HEK293 (cell line): ENCODE measurements around the gene TMUB1.

Source experiments
- CTCF ChIA-PET: fragments of 350-600 bp; formaldehyde crosslinking; extraction: SDS; loops from one replicate; lab custom pipeline; 2021; ENCODE audit warnings: antibody characterized with exemption; lab: Yijun Ruan, JAX
- POLR2A ChIA-PET: fragments of 300-600 bp; formaldehyde crosslinking; extraction: SDS; loops from one replicate; lab custom pipeline; 2020; ENCODE audit warnings: antibody characterized with exemption, inconsistent platforms; lab: Yijun Ruan, JAX
- H3K27ac ChIP-seq: fragments of 200-500 bp; sonication (Bioruptor generic); 2 replicates; pipeline ENCODE4 v1.5.1; 2014; ENCODE audit warnings: low read depth, low read length, control low read depth, inconsistent platforms; ENCODE audit errors: extremely low read depth
- H3K36me3 ChIP-seq, 2 experiments: fragments of 200-500 bp in 1 of 2; sonication (Bioruptor generic) in 1 of 2; 1 replicate in 1 of 2; 2 replicates in 1 of 2; pipeline ENCODE4 v1.5.1; 2014 to 2017; ENCODE audit warnings: inconsistent platforms in 2 of 2, low read length in 2 of 2; ENCODE audit not compliant: control insufficient read depth in 2 of 2, insufficient read depth in 1 of 2
- H3K4me1 ChIP-seq: fragments of 200-500 bp; sonication (Bioruptor generic); 2 replicates; pipeline ENCODE4 v1.5.1; 2014; ENCODE audit warnings: mild to moderate bottlenecking, low read length, inconsistent platforms; ENCODE audit not compliant: control insufficient read depth, insufficient read depth
- H3K4me3 ChIP-seq: 2 replicates; pipeline ENCODE4 v1.5.1; 2011; ENCODE audit warnings: low read depth, mild to moderate bottlenecking, control low read depth, low read length, moderate library complexity
- H3K9me3 ChIP-seq: fragments of 200-500 bp; sonication (Bioruptor generic); 2 replicates; pipeline ENCODE4 v1.5.1; 2014; ENCODE audit warnings: low read depth, low read length, inconsistent platforms; ENCODE audit not compliant: control insufficient read depth, insufficient read depth
- GLIS2 ChIP-seq: fragments of 450-650 bp; formaldehyde crosslinking; IDR thresholded peaks from 2 replicates; pipeline ENCODE4 v1.5.1; 2016; ENCODE audit warnings: missing biosample characterization, missing genetic modification characterization
- SETDB1 ChIP-seq: IDR thresholded peaks from one replicate; pipeline ENCODE4 v1.6.1; 2017; ENCODE audit warnings: mild to moderate bottlenecking, low read length, moderate library complexity, mixed read lengths; ENCODE audit not compliant: insufficient read length
- SP3 ChIP-seq: fragments of 450-650 bp; formaldehyde crosslinking; IDR thresholded peaks from 2 replicates; pipeline ENCODE4 v1.5.1; 2016; ENCODE audit warnings: missing biosample characterization, missing genetic modification characterization
- YY1 ChIP-seq: fragments of 450-650 bp; formaldehyde crosslinking; IDR thresholded peaks from 2 replicates; pipeline ENCODE4 v1.5.1; 2018; ENCODE audit warnings: missing biosample characterization, missing genetic modification characterization
- ZBTB10 ChIP-seq: fragments of 450-650 bp; formaldehyde crosslinking; IDR thresholded peaks from 2 replicates; pipeline ENCODE4 v1.5.1; 2016; ENCODE audit warnings: missing biosample characterization, missing genetic modification characterization
- ZBTB44 ChIP-seq: fragments of 450-650 bp; IDR thresholded peaks from 2 replicates; pipeline ENCODE4 v1.5.1; 2018; ENCODE audit warnings: missing biosample characterization, mild to moderate bottlenecking, missing genetic modification characterization
- ZBTB6 ChIP-seq: fragments of 450-650 bp; formaldehyde crosslinking; IDR thresholded peaks from 2 replicates; pipeline ENCODE4 v1.5.1; 2017; ENCODE audit warnings: missing biosample characterization, missing genetic modification characterization
- ZNF146 ChIP-seq: fragments of 450-650 bp; formaldehyde crosslinking; IDR thresholded peaks from 2 replicates; pipeline ENCODE4 v1.5.1; 2016; ENCODE audit warnings: missing biosample characterization, missing genetic modification characterization
- ZNF169 ChIP-seq: fragments of 450-650 bp; formaldehyde crosslinking; IDR thresholded peaks from 2 replicates; pipeline ENCODE4 v1.5.1; 2016; ENCODE audit warnings: missing biosample characterization, missing genetic modification characterization
- ZNF26 ChIP-seq: fragments of 450-650 bp; formaldehyde crosslinking; IDR thresholded peaks from 2 replicates; pipeline ENCODE4 v1.5.1; 2016; ENCODE audit warnings: missing biosample characterization, missing genetic modification characterization
- ZNF280C ChIP-seq: fragments of 450-650 bp; formaldehyde crosslinking; IDR thresholded peaks from 2 replicates; pipeline ENCODE4 v1.5.1; 2016; ENCODE audit warnings: missing biosample characterization, missing genetic modification characterization
- ZNF311 ChIP-seq: fragments of 450-650 bp; formaldehyde crosslinking; IDR thresholded peaks from 2 replicates; pipeline ENCODE4 v1.5.1; 2017; ENCODE audit warnings: missing biosample characterization, missing genetic modification characterization, borderline replicate concordance
- ZNF394 ChIP-seq: fragments of 450-650 bp; formaldehyde crosslinking; IDR thresholded peaks from 2 replicates; pipeline ENCODE4 v1.5.1; 2016; ENCODE audit warnings: missing biosample characterization, missing genetic modification characterization, mild to moderate bottlenecking, moderate library complexity, borderline replicate concordance
- ZNF398 ChIP-seq: fragments of 450-650 bp; formaldehyde crosslinking; IDR thresholded peaks from 2 replicates; pipeline ENCODE4 v1.5.1; 2017; ENCODE audit warnings: missing biosample characterization, missing genetic modification characterization
- ZNF423 ChIP-seq: fragments of 450-650 bp; formaldehyde crosslinking; IDR thresholded peaks from 2 replicates; pipeline ENCODE4 v1.5.1; 2016; ENCODE audit warnings: missing biosample characterization, missing genetic modification characterization
- ZNF530 ChIP-seq: fragments of 450-650 bp; formaldehyde crosslinking; IDR thresholded peaks from 2 replicates; pipeline ENCODE4 v1.5.1; 2016; ENCODE audit warnings: low read depth, missing biosample characterization, missing genetic modification characterization
- ZNF544 ChIP-seq: fragments of 450-650 bp; formaldehyde crosslinking; IDR thresholded peaks from 2 replicates; pipeline ENCODE4 v1.5.0; 2017; ENCODE audit warnings: missing biosample characterization, missing genetic modification characterization
- ZNF600 ChIP-seq: fragments of 450-650 bp; formaldehyde crosslinking; IDR thresholded peaks from 2 replicates; pipeline ENCODE4 v1.5.1; 2016; ENCODE audit warnings: missing biosample characterization, missing genetic modification characterization
- ZNF777 ChIP-seq: fragments of 450-650 bp; formaldehyde crosslinking; IDR thresholded peaks from 2 replicates; pipeline ENCODE4 v1.5.1; 2017; ENCODE audit warnings: missing biosample characterization, missing genetic modification characterization, borderline replicate concordance
- ZSCAN23 ChIP-seq: fragments of 450-650 bp; formaldehyde crosslinking; IDR thresholded peaks from 2 replicates; pipeline ENCODE4 v1.5.1; 2016; ENCODE audit warnings: missing biosample characterization, missing genetic modification characterization
- ZXDB ChIP-seq: fragments of 450-650 bp; formaldehyde crosslinking; IDR thresholded peaks from 2 replicates; pipeline ENCODE4 v1.5.1; 2016; ENCODE audit warnings: missing biosample characterization, missing genetic modification characterization

Gene TMUB1

GRCh38 chr7:151058781-151059366, 24.4 kb downstream of the TMUB1 start:
- H3K27ac ChIP-seq = peak overlapping the region; percentile 48; the same call in 1 of the 2 replicates
- ChIA-PET POLR2A (interaction anchor here (0.5 to 3.4 kb wide), 8 partner anchors 15 to 168 kb away, joined by 3 to 13 read pairs (median 6); partner anchors contain the start of genes ABCB8, ABCF2 and FASTK), CTCF (interaction anchor here (0.8 to 1.9 kb wide), 3 partner anchors 26 to 46 kb away, joined by 3 to 4 read pairs (median 4); no protein-coding TSS in a partner anchor)
- peaks cover 0 to 41% of the 10 kb centered on the region in 2 experiments; a peak in 1 of 3 replicates for H3K36me3 ChIP-seq
- TF ChIP-seq ZSCAN23 (tag by site-specific recombination) = no peak
- peak; percentile 15; the same call in 1 of the 2 replicates for TF ChIP-seq ZBTB10
- no peak for TF ChIP-seq ZNF169
- TF ChIP-seq ZNF394 (tag by site-specific recombination) = 0 out of 2 replicates have a peak, but pooled peaks have one; percentile 29
- no peak for TF ChIP-seq ZNF311 (tag by site-specific recombination)
- no peak for TF ChIP-seq ZNF530 (tag by site-specific recombination)
- 0 out of 2 replicates have a peak, but pooled peaks have one; percentile 14 for TF ChIP-seq ZNF777
- TF ChIP-seq ZBTB44 (tag by site-specific recombination) = no peak
- peak; percentile 36 for TF ChIP-seq ZNF600 (tag by site-specific recombination)
- peak; percentile 12; the same call in 1 of the 2 replicates for TF ChIP-seq GLIS2
- TF ChIP-seq ZNF398 (tag by site-specific recombination) = no peak
- H3K4me3 ChIP-seq = peak overlapping the region; percentile 71
- no peaks in the 10 kb centered on the region for H3K9me3 ChIP-seq
- H3K4me1 ChIP-seq = no peaks in the 10 kb centered on the region; the same call in 1 of the 2 replicates

GRCh38 chr7:151057989-151058780, 25.1 kb downstream of the TMUB1 start:
- ChIA-PET CTCF (interaction anchor here (0.8 to 1.9 kb wide), 3 partner anchors 27 to 46 kb away, joined by 3 to 4 read pairs (median 4); no protein-coding TSS in a partner anchor), POLR2A (interaction anchor here (0.5 to 3.4 kb wide), 11 partner anchors 11 to 169 kb away, joined by 3 to 13 read pairs (median 5); partner anchors contain the start of genes ABCB8, ABCF2 and FASTK)
- Histone ChIP-seq H3K4me1 (no peaks in the 10 kb centered on the region; the same call in 1 of the 2 replicates), H3K27ac (peak overlapping the region; percentile 48), H3K36me3 (peaks cover 0 to 42% of the 10 kb centered on the region in 2 experiments; a peak in 1 of 3 replicates), H3K9me3 (no peaks in the 10 kb centered on the region), H3K4me3 (peak overlapping the region; percentile 49)
- TF ChIP-seq ZXDB (tag by site-specific recombination) (peak; percentile 94), SETDB1 (no peak), ZBTB6 (peak; percentile 49; the same call in 1 of the 2 replicates), ZNF146 (tag by site-specific recombination) (no peak), ZNF26 (tag by site-specific recombination) (no peak), ZNF600 (tag by site-specific recombination) (peak; percentile 81), ZNF280C (tag by site-specific recombination) (no peak), ZNF423 (tag by site-specific recombination) (no peak), YY1 (tag by site-specific recombination) (no peak), ZNF544 (tag by site-specific recombination) (no peak), SP3 (tag by site-specific recombination) (peak; percentile 98)
